ENCODE data around the gene CD247.

DNA sequence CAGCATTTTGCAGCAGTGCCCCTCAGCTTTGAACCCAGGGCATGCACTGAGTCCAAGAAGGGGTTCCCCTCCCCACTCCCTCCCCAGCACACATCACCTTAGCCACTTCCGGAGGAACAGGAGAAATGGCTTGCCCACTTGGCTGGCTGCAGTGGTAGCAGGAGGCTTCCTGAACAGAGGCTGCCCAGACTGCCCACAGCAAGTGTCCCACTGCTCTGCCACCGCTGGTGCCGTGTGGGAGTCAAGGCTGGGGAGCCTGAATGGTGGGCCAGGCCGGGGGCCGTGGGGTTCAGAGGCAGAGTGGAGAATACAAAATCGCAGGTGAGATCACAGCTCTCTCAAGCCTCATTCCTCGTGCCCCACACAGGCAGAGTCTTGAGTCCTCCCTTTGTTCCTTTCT, 34.5 kb downstream of the CD247 start:
- TF ChIP-seq CTCF (IDR thresholded peaks at IDR 0.05; ENCODE audit: borderline replicate concordance, extremely low read depth, low read length, poor library complexity, severe bottlenecking) (no peak), EZH2 (IDR thresholded peaks at IDR 0.05; ENCODE audit: borderline replicate concordance, low read depth, low read length, severe bottlenecking) (no peak)
